Lower leg skin (tissue), 3 donors: Measurements from ENCODE around the gene DCAF11.

Experiments used
- POLR2A ChIP-seq, 2 donors: fragments of 450-650 bp; IDR thresholded peaks; one replicate each; pipeline ENCODE4 v1.6.1; 2016 to 2017; ENCODE audit warnings: antibody characterized with exemption in 2 of 2, mild to moderate bottlenecking in 1 of 2, moderate library complexity in 1 of 2
- TF ChIP-seq, protein P1 (sequence below), 3 donors: fragments of 450-650 bp; IDR thresholded peaks; one replicate each; pipeline ENCODE4 v1.5.1; 2016; ENCODE audit warnings: antibody characterized with exemption in 3 of 3, mild to moderate bottlenecking in 3 of 3, moderate library complexity in 2 of 3

DNA sequence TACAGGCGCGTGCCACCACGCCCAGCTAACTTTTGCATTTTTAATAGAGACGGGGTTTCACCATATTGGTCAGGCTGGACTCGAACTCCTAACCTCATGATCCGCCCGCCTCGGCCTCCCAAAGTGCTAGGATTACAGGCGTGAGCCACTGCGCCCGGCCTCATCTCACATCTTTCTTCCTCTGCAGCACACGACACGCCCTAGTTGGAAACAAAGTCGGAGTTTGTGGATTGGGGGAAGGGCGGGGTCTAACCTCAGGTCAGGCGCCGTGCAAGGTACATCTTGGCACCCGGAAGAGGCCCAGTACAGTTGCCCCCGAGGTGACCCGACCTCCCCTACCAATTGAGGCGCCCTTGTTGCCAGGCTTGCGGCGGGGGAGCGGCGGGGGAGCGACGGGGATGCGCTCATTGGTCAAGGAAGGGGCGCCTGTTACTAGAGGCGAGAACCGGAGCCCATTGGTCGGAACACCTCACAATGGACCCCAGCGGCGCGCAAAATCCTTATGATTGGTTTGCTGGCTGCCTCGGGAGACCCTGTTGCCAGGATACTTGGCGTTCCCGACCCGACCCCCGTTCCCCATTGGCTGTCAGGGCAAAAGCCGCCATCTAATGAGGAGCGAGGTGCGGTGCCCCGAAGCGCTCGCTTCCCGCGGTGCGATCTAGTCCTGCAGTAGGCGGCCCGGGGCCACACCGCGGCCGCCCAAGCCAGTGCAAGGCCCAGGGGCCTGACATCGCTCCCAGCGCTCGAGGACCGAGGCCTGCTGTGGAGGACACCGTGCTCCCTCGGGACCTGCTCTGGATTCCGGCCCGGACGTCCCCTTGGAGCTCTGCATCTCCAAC, 57.1 kb downstream of the DCAF11 start, which contains the start of gene REC8:
- no peak for TF ChIP-seq POLR2A (IDR thresholded peaks at IDR 0.05)
- TF ChIP-seq, protein P1, sequence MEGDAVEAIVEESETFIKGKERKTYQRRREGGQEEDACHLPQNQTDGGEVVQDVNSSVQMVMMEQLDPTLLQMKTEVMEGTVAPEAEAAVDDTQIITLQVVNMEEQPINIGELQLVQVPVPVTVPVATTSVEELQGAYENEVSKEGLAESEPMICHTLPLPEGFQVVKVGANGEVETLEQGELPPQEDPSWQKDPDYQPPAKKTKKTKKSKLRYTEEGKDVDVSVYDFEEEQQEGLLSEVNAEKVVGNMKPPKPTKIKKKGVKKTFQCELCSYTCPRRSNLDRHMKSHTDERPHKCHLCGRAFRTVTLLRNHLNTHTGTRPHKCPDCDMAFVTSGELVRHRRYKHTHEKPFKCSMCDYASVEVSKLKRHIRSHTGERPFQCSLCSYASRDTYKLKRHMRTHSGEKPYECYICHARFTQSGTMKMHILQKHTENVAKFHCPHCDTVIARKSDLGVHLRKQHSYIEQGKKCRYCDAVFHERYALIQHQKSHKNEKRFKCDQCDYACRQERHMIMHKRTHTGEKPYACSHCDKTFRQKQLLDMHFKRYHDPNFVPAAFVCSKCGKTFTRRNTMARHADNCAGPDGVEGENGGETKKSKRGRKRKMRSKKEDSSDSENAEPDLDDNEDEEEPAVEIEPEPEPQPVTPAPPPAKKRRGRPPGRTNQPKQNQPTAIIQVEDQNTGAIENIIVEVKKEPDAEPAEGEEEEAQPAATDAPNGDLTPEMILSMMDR (IDR thresholded peaks at IDR 0.05) = no peak
